GM12801 (cell line): ENCODE data around the gene TENM4.

Experiments
- TF ChIP-seq, protein P1 (sequence below): IDR thresholded peaks from one replicate; pipeline ENCODE4 v1.5.1; 2011; ENCODE audit warnings: control low read depth; ENCODE audit not compliant: insufficient read length; ENCODE audit errors: extremely low read depth

The TENM4 gene

DNA sequence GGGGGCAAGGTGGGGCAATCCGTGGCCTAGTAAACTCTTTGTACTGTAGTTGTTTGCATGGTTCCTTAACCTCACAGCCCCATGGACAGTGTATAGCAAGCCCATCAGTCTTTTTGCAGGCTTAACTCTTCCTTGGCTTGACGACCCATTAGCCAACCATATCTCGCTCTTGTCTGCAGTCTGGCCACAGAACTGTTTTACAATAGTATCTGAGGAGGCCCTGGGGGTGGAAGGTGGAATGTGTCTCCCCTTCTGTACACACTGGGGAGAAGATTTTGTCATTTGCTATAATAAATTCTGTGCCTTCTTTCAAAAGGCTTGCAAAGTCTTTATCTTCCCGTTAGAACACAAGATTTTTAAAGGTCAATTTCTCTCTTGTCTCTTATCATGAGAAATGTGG is 675.9 kb downstream of the TENM4 start:
- TF ChIP-seq, protein P1, sequence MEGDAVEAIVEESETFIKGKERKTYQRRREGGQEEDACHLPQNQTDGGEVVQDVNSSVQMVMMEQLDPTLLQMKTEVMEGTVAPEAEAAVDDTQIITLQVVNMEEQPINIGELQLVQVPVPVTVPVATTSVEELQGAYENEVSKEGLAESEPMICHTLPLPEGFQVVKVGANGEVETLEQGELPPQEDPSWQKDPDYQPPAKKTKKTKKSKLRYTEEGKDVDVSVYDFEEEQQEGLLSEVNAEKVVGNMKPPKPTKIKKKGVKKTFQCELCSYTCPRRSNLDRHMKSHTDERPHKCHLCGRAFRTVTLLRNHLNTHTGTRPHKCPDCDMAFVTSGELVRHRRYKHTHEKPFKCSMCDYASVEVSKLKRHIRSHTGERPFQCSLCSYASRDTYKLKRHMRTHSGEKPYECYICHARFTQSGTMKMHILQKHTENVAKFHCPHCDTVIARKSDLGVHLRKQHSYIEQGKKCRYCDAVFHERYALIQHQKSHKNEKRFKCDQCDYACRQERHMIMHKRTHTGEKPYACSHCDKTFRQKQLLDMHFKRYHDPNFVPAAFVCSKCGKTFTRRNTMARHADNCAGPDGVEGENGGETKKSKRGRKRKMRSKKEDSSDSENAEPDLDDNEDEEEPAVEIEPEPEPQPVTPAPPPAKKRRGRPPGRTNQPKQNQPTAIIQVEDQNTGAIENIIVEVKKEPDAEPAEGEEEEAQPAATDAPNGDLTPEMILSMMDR: no peak

DNA sequence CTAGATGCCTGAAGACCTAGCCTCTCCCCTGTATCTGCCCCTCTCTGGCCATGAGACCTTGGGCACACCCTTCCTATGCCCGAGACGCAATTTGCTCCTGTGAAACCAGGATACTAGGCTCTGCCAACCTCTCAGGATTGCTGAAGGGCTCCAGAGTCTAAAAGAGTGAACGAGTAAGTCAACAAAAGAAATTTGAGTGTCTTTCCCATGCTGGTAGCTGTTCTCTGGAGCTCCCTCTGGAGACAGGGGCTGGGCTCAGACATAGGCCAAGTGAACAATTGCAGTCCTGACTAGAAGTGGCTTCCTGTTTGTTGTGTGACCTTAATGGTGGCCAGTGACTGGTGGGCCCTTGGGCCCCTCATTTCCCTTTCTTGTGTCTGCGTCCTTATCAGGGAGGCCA is 677.2 kb downstream of the TENM4 start:
- TF ChIP-seq, protein P1: no peak

DNA sequence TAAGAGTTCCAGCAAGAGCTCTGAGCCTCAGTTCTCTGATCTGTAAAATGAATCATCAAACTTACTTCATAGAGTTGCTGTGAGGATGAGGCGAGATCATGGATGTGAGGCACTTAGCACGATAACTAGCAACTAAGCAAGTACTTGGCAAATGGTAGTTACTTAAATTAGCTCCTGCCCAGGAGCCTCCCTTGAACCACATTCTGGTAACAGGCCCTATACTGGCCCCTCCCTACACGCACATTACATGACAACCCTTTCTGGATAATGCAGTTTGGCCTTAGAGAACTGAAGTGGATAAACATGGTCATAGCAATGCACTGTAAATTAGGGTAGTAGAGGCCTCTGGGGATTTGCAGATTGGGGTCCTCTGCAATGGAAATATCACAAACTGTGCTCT is 678.7 kb downstream of the TENM4 start:
- TF ChIP-seq, protein P1: no peak

DNA sequence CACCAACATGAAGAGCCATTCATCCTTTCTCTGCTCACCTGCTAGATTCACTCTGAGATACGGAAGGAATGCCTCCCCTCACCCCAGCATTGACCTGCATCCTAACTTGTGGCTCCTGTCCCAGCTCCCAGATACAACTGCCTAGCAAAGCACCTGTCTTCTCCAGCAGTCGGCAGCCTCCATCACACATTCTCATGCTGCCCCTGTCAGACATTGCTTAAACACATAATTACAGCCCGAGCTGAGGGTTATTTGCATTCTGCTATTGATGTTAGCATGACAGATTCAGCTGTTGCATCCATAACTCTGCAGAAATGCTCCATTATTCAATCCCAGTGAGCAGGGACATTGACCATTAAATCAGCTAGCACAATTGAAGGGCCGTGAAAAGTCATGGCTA is 681.8 kb downstream of the TENM4 start:
- TF ChIP-seq, protein P1: no peak

DNA sequence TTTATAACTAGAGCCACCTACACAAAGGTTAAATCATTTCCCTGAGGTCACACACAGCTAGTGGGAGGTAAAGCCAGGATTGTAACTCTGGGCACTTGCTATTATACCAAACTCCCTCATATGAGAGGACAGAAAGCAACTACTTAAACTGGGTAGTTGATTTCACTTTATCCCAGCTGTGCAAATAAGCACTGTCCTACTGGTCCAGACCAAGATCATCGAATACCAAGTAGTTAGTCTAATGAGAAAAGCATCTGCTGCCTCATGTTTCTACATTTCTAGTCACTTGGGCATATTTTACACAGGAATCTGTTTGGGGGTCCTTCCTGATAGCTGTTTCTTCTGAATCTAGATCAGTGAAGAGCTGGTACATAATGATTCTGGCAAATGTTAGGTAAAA is 687.5 kb downstream of the TENM4 start:
- TF ChIP-seq, protein P1: no peak

DNA sequence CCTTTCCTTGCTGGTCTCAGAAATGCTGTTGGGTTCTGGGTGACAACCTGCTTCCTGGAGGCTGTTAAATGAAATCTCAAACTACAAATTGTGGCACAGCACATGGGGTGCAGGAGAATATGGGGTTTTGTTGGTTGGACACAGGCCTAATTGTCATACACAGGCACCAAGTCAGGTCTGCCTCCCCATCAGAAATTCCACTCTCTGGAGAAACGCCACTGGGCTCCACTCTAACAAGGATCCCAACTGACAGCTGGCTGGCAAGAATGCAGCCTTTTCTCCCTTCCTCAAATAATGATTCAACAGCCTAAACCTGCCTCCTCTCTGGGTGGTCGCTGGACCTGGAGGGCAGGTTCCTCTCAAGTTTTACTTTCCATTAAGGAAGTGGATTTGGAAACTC is 688.3 kb downstream of the TENM4 start:
- TF ChIP-seq, protein P1: no peak

DNA sequence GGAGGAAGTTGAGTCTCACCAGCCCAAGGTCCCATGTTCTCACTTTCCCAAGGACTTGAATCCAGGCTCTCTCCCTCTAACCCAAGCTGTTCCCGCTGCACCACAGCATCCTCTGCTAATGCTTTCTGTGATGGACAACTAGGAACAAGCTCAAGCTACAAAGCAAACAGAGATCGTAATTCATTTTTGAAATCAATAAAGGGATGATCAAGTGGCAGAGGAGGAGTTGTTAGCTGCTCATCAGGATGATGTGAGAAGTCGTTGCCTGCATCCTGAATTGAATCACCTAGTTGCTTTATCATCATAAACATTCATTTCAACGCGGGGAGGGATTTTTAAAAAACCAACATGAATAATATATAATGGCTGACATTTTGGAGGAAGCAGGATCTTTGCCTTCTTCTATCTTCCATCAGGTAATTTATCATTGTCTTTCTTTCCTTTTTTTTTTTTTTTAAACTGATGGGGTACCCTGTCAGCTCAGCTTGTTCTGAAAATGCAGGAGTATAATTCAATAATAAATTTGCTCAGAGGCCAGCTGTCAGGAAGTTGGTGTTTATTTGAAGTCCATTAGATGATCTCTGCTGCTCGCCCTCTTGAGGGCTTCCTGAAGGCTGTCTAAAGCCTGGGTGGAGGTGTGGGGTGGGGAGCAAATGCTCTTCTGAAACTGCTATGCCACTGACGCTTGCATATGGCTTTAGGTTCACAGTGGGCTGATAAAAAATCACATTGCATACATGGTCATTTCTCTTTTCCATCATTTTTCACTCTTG is 691.7 kb downstream of the TENM4 start:
- TF ChIP-seq, protein P1: no peak

DNA sequence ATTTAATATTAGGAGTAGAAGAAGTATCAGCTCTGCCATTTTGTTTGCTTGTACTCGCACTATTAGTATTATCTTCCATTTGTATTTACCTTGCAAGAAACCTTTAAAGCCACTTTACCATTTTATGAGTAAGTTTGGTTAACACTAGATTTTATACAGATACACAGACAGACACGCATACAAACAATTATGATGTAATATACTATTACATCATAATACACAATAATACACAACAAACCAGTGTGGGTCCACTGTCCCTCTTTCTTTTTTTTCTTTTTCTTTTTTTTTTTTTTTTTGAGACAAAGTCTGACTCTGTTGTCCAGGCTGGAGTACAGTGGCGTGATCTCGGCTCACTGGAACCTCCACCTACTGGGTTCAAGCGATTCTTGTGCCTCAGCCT is 695.9 kb downstream of the TENM4 start:
- TF ChIP-seq, protein P1: no peak
